Measurements from ENCODE around the gene FNTB.
"Not testable (repeated sequence)": the region's sequence is repeated elsewhere in the genome, so short reads cannot be mapped to it uniquely, and the experiment has no call there.

FNTB gene

GRCh38 chr14:65087835-65088234 lies 101.1 kb downstream of the FNTB start:
- DNase-seq (ENCODE audit: low read depth): not testable (repeated sequence)

GRCh38 chr14:65092349-65092748 lies 105.7 kb downstream of the FNTB start:
- DNase-seq (ENCODE audit: low read depth): no peak

GRCh38 chr14:65095633-65096205 lies 109.0 kb downstream of the FNTB start:
- DNase-seq (ENCODE audit: low read depth): peak; percentile 95

GRCh38 chr14:65096323-65097089 lies 109.8 kb downstream of the FNTB start:
- DNase-seq (ENCODE audit: low read depth): peak; percentile 92

GRCh38 chr14:65098586-65098985 lies 111.9 kb downstream of the FNTB start:
- DNase-seq (ENCODE audit: low read depth): peak; percentile 31

DNA sequence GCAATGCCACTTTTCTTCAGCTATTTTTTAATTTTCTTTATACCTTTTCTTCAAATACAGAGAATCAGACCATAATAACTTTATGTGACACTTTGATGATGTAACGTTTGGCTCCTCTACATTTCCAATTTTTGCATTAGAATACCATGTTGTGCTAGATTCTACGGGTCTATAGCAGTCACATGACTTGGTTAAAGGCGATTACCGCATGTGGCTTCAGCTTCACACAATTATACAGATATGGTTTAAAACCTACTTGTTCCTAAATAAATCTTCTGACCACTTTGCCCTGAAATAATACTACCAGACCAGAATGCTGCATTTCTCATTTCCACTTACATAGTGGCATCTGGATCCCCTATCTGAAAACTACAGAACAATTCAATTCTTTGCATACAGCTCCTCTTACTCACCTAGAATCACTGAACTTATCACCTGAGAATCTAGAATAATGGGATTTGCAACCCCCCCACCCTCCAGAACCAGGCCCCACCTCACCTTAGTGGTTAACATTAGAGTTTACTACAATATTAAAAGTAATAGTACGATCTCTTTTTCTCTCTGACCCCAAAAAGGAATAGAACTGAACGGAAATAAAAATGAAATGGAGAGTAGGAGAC lies 114.3 kb downstream of the FNTB start:
- peak; percentile 29 for DNase-seq (ENCODE audit: low read depth)

GRCh38 chr14:65101631-65102440 lies 115.1 kb downstream of the FNTB start:
- DNase-seq (ENCODE audit: low read depth): no peak

DNA sequence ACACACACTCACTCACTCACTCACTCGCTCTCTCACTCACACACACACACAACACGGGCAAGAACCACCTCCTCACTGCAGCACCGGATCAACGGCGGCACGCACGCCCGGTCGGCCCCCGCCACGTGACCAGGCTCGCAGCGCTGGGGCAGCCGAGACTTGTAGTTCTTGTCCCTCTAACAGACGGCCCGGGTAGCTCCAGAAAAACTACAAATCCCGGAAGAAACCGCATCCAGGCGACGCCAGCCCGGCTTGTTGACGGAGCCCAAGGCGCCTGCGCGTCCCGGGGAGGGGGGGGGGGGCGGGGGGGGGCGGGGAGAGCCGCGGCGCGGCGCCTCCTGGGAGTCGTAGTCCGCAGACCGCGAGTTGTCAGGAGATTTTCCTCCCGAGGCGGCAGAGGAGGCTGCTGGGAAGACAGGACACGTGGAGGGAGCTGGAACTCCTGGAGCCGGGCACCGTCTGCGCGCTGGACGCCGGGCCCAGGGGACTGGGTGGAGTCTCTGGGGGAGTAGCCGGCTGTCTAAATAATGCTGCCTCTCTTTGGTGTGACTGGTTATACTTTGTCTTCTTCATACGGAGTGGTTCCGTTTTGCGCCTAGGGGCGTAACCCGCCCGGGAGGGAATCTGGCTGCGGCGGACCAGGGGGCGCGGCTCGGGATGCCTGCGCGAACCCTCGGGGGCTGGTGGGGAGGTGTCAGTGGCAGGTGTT lies 115.9 kb downstream of the FNTB start, which contains the start of gene MAX:
TSS of gene MAX (minus strand) at position 77 of the 709 bp plus-strand sequence. CDS start 178 bp downstream, outside the sequence.
- peak; percentile 98 for DNase-seq (ENCODE audit: low read depth)

- no peak for DNase-seq (ENCODE audit: low read depth)
Measured at GRCh38 chr14:65103150-65103760, 116.6 kb downstream of the FNTB start.

DNA sequence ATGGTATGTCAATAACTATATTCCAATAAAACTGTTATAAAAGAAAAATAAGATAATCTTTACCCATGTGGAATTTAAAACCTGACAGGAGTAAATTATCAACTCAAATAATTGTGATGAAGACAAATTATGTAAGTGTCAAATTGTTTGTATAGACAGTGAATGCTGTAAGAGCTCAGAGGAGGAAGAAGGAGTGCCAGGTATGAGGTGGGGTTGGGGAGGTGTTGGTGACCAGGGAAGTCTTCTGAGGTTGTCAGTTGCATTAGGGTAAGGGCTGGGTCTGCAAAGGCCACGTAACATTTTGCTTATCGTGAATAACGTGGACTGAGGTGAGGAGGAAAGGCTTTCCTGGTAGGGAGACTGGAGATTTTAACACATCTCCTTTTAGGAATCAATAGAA lies 118.1 kb downstream of the FNTB start:
- DNase-seq (ENCODE audit: low read depth): no peak

- no peak for DNase-seq (ENCODE audit: low read depth)
Measured at GRCh38 chr14:65106316-65106715, 119.6 kb downstream of the FNTB start.

GRCh38 chr14:65106736-65107135 lies 120.0 kb downstream of the FNTB start:
- no peak for DNase-seq (ENCODE audit: low read depth)

DNA sequence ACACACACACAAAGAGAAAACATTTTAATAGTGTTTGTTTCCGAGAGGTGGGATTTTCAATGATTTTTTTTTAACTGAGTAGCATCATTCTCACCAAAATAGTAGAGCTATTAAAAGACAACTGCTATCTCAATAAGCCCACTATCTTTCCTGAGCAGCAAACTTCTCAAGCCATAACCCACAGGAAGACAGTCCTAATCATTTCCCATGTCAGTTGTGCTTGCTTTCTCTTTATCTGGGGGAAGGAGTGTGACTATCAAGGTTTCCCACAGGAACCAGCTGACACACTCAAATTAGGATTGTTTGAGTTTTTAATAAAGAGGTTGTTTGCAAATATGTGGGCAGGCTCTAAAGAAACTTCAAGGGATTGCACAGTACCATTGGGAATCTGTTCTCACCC lies 120.5 kb downstream of the FNTB start:
- no peak for DNase-seq (ENCODE audit: low read depth)

DNA sequence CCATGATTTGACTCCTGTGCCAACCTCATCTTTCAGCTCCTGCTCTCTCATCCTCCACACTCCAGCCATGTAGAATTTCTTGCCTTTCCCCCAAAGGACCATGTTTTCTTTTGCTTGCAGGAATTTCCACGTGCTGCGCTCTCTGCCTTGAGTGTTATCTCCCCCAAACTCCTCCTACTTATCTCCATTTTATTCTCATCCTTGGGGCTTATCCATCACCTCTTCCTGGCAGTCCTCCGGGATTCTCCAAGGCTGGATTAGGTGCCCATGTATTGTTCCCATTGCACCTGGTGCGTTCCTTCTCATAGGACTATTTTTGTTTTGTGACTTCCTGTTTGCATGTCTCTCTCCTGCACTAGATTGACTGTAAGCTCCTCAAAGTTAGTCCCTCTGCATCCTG lies 122.7 kb downstream of the FNTB start:
- no peak for DNase-seq (ENCODE audit: low read depth)

GRCh38 chr14:65110525-65110924 lies 123.8 kb downstream of the FNTB start:
- no peak for DNase-seq (ENCODE audit: low read depth)

Data from amniotic epithelial cell (primary cell).